Caco-2 (cell line): Measurements from ENCODE around the gene C19orf25. TPM values are rescaled to one million over a fixed set of nuclear protein-coding genes. Genes with fewer than 3 reads are reported as not detected.

Experiments used
- BruUV-seq: library from RNA; stranded (reverse); fragments of 400-500 nt; replicated peaks from 2 replicates; lab custom pipeline; 2021; lab: Mats Ljungman, UMichigan
- CTCF ChIA-PET: fragments of 300-600 bp; sonication (Branson Sonifier 250); formaldehyde crosslinking; loops from one replicate; lab custom pipeline; 2022; ENCODE audit warnings: antibody characterized with exemption; lab: Charles Lee
- POLR2A ChIA-PET: fragments of 300-600 bp; sonication (Branson Sonifier 250); formaldehyde crosslinking; loops from one replicate; lab custom pipeline; 2022; ENCODE audit warnings: antibody characterized with exemption; lab: Charles Lee
- DNase-seq, 2 experiments: peaks; one replicate each; pipeline versions ENCODE4 v3.0.0 to v3.0.0-alpha.2; 2020 to 2022
- H3K27me3 ChIP-seq: replicated peaks from 2 replicates; pipeline ENCODE4 v1.6.0; 2011; ENCODE audit warnings: low read length; ENCODE audit not compliant: control insufficient read depth, insufficient read depth
- H3K36me3 ChIP-seq: 2 replicates; pipeline ENCODE4 v1.5.1; 2011; ENCODE audit warnings: low read length; ENCODE audit not compliant: control insufficient read depth, insufficient read depth
- H3K4me1 ChIP-seq: fragments of 250-450 bp; sonication (Bioruptor Pico); 2 replicates; pipeline ENCODE4 v1.5.1; 2020; ENCODE audit warnings: mild to moderate bottlenecking
- H3K4me3 ChIP-seq: 2 replicates; pipeline ENCODE4 v1.5.1; 2011; ENCODE audit warnings: low read depth, mild to moderate bottlenecking, control low read depth, low read length
- H3K9me3 ChIP-seq: fragments of 250-450 bp; sonication (Bioruptor Pico); 2 replicates; pipeline ENCODE4 v1.5.1; 2020; ENCODE audit warnings: mild to moderate bottlenecking, moderate library complexity
- H3K27ac Mint-ChIP-seq: one replicate; pipeline ENCODE4 v1.8.0; 2022; ENCODE audit warnings: mixed read lengths; ENCODE audit not compliant: unreplicated experiment
- H3K27me3 Mint-ChIP-seq: one replicate; pipeline ENCODE4 v1.8.0; 2022; ENCODE audit warnings: mixed read lengths; ENCODE audit not compliant: insufficient read depth, unreplicated experiment
- H3K36me3 Mint-ChIP-seq: one replicate; pipeline ENCODE4 v1.8.0; 2022; ENCODE audit warnings: mild to moderate bottlenecking, mixed read lengths; ENCODE audit not compliant: insufficient read depth, unreplicated experiment
- H3K4me1 Mint-ChIP-seq: one replicate; pipeline ENCODE4 v1.8.0; 2022; ENCODE audit warnings: low read depth, mixed read lengths; ENCODE audit not compliant: unreplicated experiment
- H3K4me3 Mint-ChIP-seq: one replicate; pipeline ENCODE4 v1.8.0; 2022; ENCODE audit warnings: mild to moderate bottlenecking, moderate library complexity, mixed read lengths; ENCODE audit not compliant: unreplicated experiment
- H3K9me3 Mint-ChIP-seq: one replicate; pipeline ENCODE4 v1.8.0; 2022; ENCODE audit warnings: mixed read lengths; ENCODE audit not compliant: unreplicated experiment
- CTCF ChIP-seq, 2 experiments: fragments of 200-600 bp in 1 of 2; IDR thresholded peaks; 1 replicate in 1 of 2; 2 replicates in 1 of 2; pipeline versions ENCODE4 v1.5.1 to v1.8.0; 2011 to 2022; ENCODE audit warnings: antibody characterized with exemption in 1 of 2, control low read depth in 1 of 2, inconsistent platforms in 1 of 2, low read depth in 1 of 2, low read length in 1 of 2, mild to moderate bottlenecking in 1 of 2, moderate library complexity in 1 of 2; ENCODE audit not compliant: insufficient read depth in 1 of 2, severe bottlenecking in 1 of 2, unreplicated experiment in 1 of 2
- intact Hi-C: fragments of 100-400 bp; cut with micrococcal nuclease; formaldehyde crosslinking; loops from one replicate; pipeline ENCODE4 v1.10.0; 2022; ENCODE audit not compliant: unreplicated experiment
- total RNA-seq: library from RNA; stranded (reverse); gene quantifications from 2 replicates; pipeline ENCODE4 v1.2.3, GENCODE V29; 2022

Gene C19orf25
- total RNA-seq, 1 experiment from 2014 or later, result 41.9 TPM

- no peak for TF ChIP-seq CTCF (IDR thresholded peaks at IDR 0.05; ENCODE audit: insufficient read depth in 1 of 2, low read depth in 1 of 2, low read length in 1 of 2, severe bottlenecking in 1 of 2, unreplicated experiment in 1 of 2)
- Mint-ChIP-seq H3K27ac (no peak overlapping the region), H3K4me1 (peaks cover 24% of the 10 kb centered on the region), H3K36me3 (peaks cover 85% of the 10 kb centered on the region), H3K9me3 (no peaks in the 10 kb centered on the region), H3K4me3 (peak overlapping the region; percentile 59), H3K27me3 (no peaks in the 10 kb centered on the region)
- Histone ChIP-seq H3K36me3 (no peaks in the 10 kb centered on the region; the same call in none of the 2 replicates), H3K27me3 (no peaks in the 10 kb centered on the region), H3K4me1 (peaks cover 26% of the 10 kb centered on the region), H3K9me3 (no peaks in the 10 kb centered on the region), H3K4me3 (no peak overlapping the region)
- DNase-seq, result no peak
- ChIA-PET POLR2A (no interaction called here), CTCF (no interaction called here)
- BruUV-seq, result no TSS peak
- intact Hi-C loops, result no loop called here
Measured at GRCh38 chr19:1425102-1425837, 53.7 kb downstream of the C19orf25 start.

GRCh38 chr19:1424192-1424955, 54.6 kb downstream of the C19orf25 start:
- peaks cover 85% of the 10 kb centered on the region for H3K36me3 Mint-ChIP-seq
- H3K36me3 ChIP-seq, result no peaks in the 10 kb centered on the region; the same call in none of the 2 replicates
- intact Hi-C loops, result no loop called here
- peaks cover 24% of the 10 kb centered on the region for H3K4me1 Mint-ChIP-seq
- H3K4me3 ChIP-seq, result no peak overlapping the region
- no peaks in the 10 kb centered on the region for H3K27me3 ChIP-seq
- POLR2A ChIA-PET, result no interaction called here
- H3K4me1 ChIP-seq, result peaks cover 26% of the 10 kb centered on the region
- CTCF ChIA-PET, result no interaction called here
- BruUV-seq, result no TSS peak
- DNase-seq, result peak; percentile 72
- no peaks in the 10 kb centered on the region for H3K9me3 ChIP-seq
- no peaks in the 10 kb centered on the region for H3K27me3 Mint-ChIP-seq
- no peak for TF ChIP-seq CTCF (IDR thresholded peaks at IDR 0.05; ENCODE audit: insufficient read depth in 1 of 2, low read depth in 1 of 2, low read length in 1 of 2, severe bottlenecking in 1 of 2, unreplicated experiment in 1 of 2)
- no peaks in the 10 kb centered on the region for H3K9me3 Mint-ChIP-seq
- peak overlapping the region; percentile 59 for H3K4me3 Mint-ChIP-seq
- H3K27ac Mint-ChIP-seq, result no peak overlapping the region

- POLR2A ChIA-PET, result no interaction called here
- Mint-ChIP-seq H3K9me3 (no peaks in the 10 kb centered on the region), H3K27me3 (no peaks in the 10 kb centered on the region), H3K36me3 (peaks cover 91% of the 10 kb centered on the region), H3K4me3 (peak overlapping the region; percentile 59), H3K27ac (peak overlapping the region; percentile 34), H3K4me1 (peaks cover 24% of the 10 kb centered on the region)
- BruUV-seq, result no TSS peak
- no peaks in the 10 kb centered on the region for H3K9me3 ChIP-seq
- intact Hi-C loops, result no loop called here
- DNase-seq, result no peak
- H3K4me1 ChIP-seq, result peaks cover 26% of the 10 kb centered on the region
- no peaks in the 10 kb centered on the region; the same call in none of the 2 replicates for H3K36me3 ChIP-seq
- no peak for TF ChIP-seq CTCF (IDR thresholded peaks at IDR 0.05; ENCODE audit: insufficient read depth in 1 of 2, low read depth in 1 of 2, low read length in 1 of 2, severe bottlenecking in 1 of 2, unreplicated experiment in 1 of 2)
- CTCF ChIA-PET, result no interaction called here
- H3K27me3 ChIP-seq, result no peaks in the 10 kb centered on the region
- no peak overlapping the region for H3K4me3 ChIP-seq
Measured at GRCh38 chr19:1423436-1424191, 55.4 kb downstream of the C19orf25 start.
